WTC11 (cell line): ENCODE measurements around the gene PSMG2. TPM values are rescaled to one million over a fixed set of nuclear protein-coding genes. Genes with fewer than 3 reads are reported as not detected.

Source experiments
- ATAC-seq: fragments of 200-7000 bp; cut with Tn5 transposase; 2 replicates; pipeline ENCODE4 v1.10.0; 2021; ENCODE audit warnings: mild to moderate bottlenecking, moderate library complexity
- CTCF ChIA-PET: fragments of 300-600 bp; sonication (Branson Sonifier 250); formaldehyde crosslinking; loops from one replicate; lab custom pipeline; 2021; ENCODE audit warnings: antibody characterized with exemption; lab: Charles Lee
- POLR2A ChIA-PET: fragments of 350-600 bp; sonication (Branson Sonifier 250); formaldehyde crosslinking; loops from one replicate; lab custom pipeline; 2021; ENCODE audit warnings: antibody characterized with exemption; lab: Charles Lee
- DNase-seq: peaks from one replicate; pipeline ENCODE4 v3.0.0; 2021; ENCODE audit warnings: low spot score
- H3K27ac Mint-ChIP-seq: 2 replicates; pipeline ENCODE4 v1.8.0; 2021; ENCODE audit warnings: mixed read lengths
- H3K27me3 Mint-ChIP-seq: 2 replicates; pipeline ENCODE4 v1.8.0; 2021; ENCODE audit warnings: low read depth, mild to moderate bottlenecking, moderate library complexity, mixed read lengths
- H3K36me3 Mint-ChIP-seq: 2 replicates; pipeline ENCODE4 v1.8.0; 2021; ENCODE audit warnings: mixed read lengths
- H3K4me1 Mint-ChIP-seq: 2 replicates; pipeline ENCODE4 v1.8.0; 2022; ENCODE audit warnings: mixed read lengths
- H3K4me3 Mint-ChIP-seq: 2 replicates; pipeline ENCODE4 v1.8.0; 2021; ENCODE audit warnings: mild to moderate bottlenecking, moderate library complexity, mixed read lengths
- H3K9me3 Mint-ChIP-seq: 2 replicates; pipeline ENCODE4 v1.8.0; 2021; ENCODE audit warnings: mixed read lengths
- AR ChIP-seq: fragments of 250-450 bp; sonication (Bioruptor Pico); IDR thresholded peaks from 2 replicates; pipeline ENCODE4 v1.9.0; 2021; ENCODE audit warnings: mild to moderate bottlenecking
- ATF2 ChIP-seq: sonication (generic); formaldehyde crosslinking; IDR thresholded peaks from 2 replicates; pipeline ENCODE4 v1.8.1; 2022; ENCODE audit warnings: low read depth, missing genetic modification reagents, borderline replicate concordance
- E2F4 ChIP-seq: sonication (generic); formaldehyde crosslinking; IDR thresholded peaks from 2 replicates; pipeline ENCODE4 v1.8.1; 2022; ENCODE audit warnings: low read depth, mild to moderate bottlenecking, moderate library complexity, missing genetic modification reagents, borderline replicate concordance
- E2F5 ChIP-seq: sonication (generic); formaldehyde crosslinking; IDR thresholded peaks from 2 replicates; pipeline ENCODE4 v1.8.1; 2022; ENCODE audit warnings: mild to moderate bottlenecking, moderate library complexity, missing genetic modification reagents
- ESRRA ChIP-seq: sonication (generic); formaldehyde crosslinking; IDR thresholded peaks from 2 replicates; pipeline ENCODE4 v1.8.1; 2022; ENCODE audit warnings: mild to moderate bottlenecking, missing genetic modification reagents, borderline replicate concordance
- FOXK1 ChIP-seq: sonication (generic); formaldehyde crosslinking; IDR thresholded peaks from 2 replicates; pipeline ENCODE4 v1.8.0; 2022; ENCODE audit warnings: mild to moderate bottlenecking, moderate library complexity, missing genetic modification reagents
- GABPB1 ChIP-seq: sonication (generic); formaldehyde crosslinking; IDR thresholded peaks from 2 replicates; pipeline ENCODE4 v1.8.1; 2023; ENCODE audit warnings: mild to moderate bottlenecking, missing genetic modification reagents
- HMGA2 ChIP-seq: fragments of 250-450 bp; sonication (Bioruptor Pico); IDR thresholded peaks from 2 replicates; pipeline ENCODE4 v1.4.0; 2021; ENCODE audit warnings: mild to moderate bottlenecking, moderate library complexity
- IRF1 ChIP-seq: sonication (generic); formaldehyde crosslinking; IDR thresholded peaks from 2 replicates; pipeline ENCODE4 v1.8.0; 2023; ENCODE audit warnings: missing genetic modification reagents
- KAT7 ChIP-seq: sonication (generic); formaldehyde crosslinking; IDR thresholded peaks from 2 replicates; pipeline ENCODE4 v1.8.1; 2023; ENCODE audit warnings: missing genetic modification reagents, mild to moderate bottlenecking, borderline replicate concordance
- MLX ChIP-seq: sonication (generic); formaldehyde crosslinking; IDR thresholded peaks from 2 replicates; pipeline ENCODE4 v1.8.1; 2023; ENCODE audit warnings: mild to moderate bottlenecking, missing genetic modification reagents, moderate library complexity
- MXD4 ChIP-seq: fragments of 250-450 bp; sonication (Bioruptor Pico); IDR thresholded peaks from 2 replicates; pipeline ENCODE4 v1.8.0; 2021; ENCODE audit warnings: mild to moderate bottlenecking, moderate library complexity, borderline replicate concordance
- PRRX2 ChIP-seq: fragments of 250-450 bp; sonication (Bioruptor Pico); IDR thresholded peaks from 2 replicates; pipeline ENCODE4 v1.8.0; 2021; ENCODE audit warnings: mild to moderate bottlenecking
- SMAD3 ChIP-seq: sonication (generic); formaldehyde crosslinking; IDR thresholded peaks from 2 replicates; pipeline ENCODE4 v1.8.0; 2022; ENCODE audit warnings: missing genetic modification reagents, mild to moderate bottlenecking, borderline replicate concordance
- SP1 ChIP-seq: sonication (generic); formaldehyde crosslinking; conservative IDR thresholded peaks from 2 replicates; pipeline ENCODE4 v1.8.1; 2022; ENCODE audit warnings: missing genetic modification reagents
- TCF7 ChIP-seq: sonication (generic); formaldehyde crosslinking; IDR thresholded peaks from 2 replicates; pipeline ENCODE4 v1.8.0; 2022; ENCODE audit warnings: mild to moderate bottlenecking, low read depth, missing genetic modification reagents, moderate library complexity
- ZBTB43 ChIP-seq: sonication (generic); formaldehyde crosslinking; IDR thresholded peaks from 2 replicates; pipeline ENCODE4 v1.8.1; 2023; ENCODE audit warnings: mild to moderate bottlenecking, missing genetic modification reagents
- ZMAT4 ChIP-seq: fragments of 250-450 bp; sonication (Bioruptor Pico); IDR thresholded peaks from 2 replicates; pipeline ENCODE4 v1.9.0; 2021; ENCODE audit warnings: mild to moderate bottlenecking
- ZNF121 ChIP-seq: sonication (generic); formaldehyde crosslinking; IDR thresholded peaks from 2 replicates; pipeline ENCODE4 v1.8.0; 2023; ENCODE audit warnings: missing genetic modification reagents
- ZNF317 ChIP-seq: sonication (generic); formaldehyde crosslinking; IDR thresholded peaks from 2 replicates; pipeline ENCODE4 v1.8.1; 2023; ENCODE audit warnings: low read depth, mild to moderate bottlenecking, moderate library complexity, missing genetic modification reagents, borderline replicate concordance
- ZNF425 ChIP-seq: fragments of 250-450 bp; sonication (Bioruptor Pico); conservative IDR thresholded peaks from 2 replicates; pipeline ENCODE4 v1.9.0; 2021; ENCODE audit warnings: mild to moderate bottlenecking
- total RNA-seq: library from RNA; stranded (reverse); gene quantifications from 3 replicates; pipeline ENCODE4 v1.2.3, GENCODE V29; 2021

PSMG2 gene
- total RNA-seq, 1 experiment from 2014 or later: 78.9 TPM

GRCh38 chr18:12737243-12737902 is 34.5 kb downstream of the PSMG2 start:
- no peaks in the 10 kb centered on the region for H3K4me1 Mint-ChIP-seq
- ChIA-PET CTCF (interaction anchor here (0.7 to 2.2 kb wide), 4 partner anchors 11 to 197 kb away, joined by 3 to 8 read pairs (median 6); no protein-coding TSS in a partner anchor), POLR2A (interaction anchor here (0.8 kb wide), 1 partner anchor 35 kb away, joined by 3 read pairs; the partner anchor contains the start of genes CEP76 and PSMG2)
- H3K4me3 Mint-ChIP-seq: no peak overlapping the region
- TF ChIP-seq ZNF425 (CRISPR knock-in tag) (no peak), KAT7 (CRISPR knock-in tag) (no peak), ZMAT4 (CRISPR knock-in tag) (no peak), IRF1 (no peak), MXD4 (CRISPR knock-in tag) (no peak), ZNF317 (no peak), E2F4 (no peak), HMGA2 (no peak), AR (no peak), ZNF121 (CRISPR knock-in tag) (no peak)
- no peak overlapping the region for H3K27ac Mint-ChIP-seq
- H3K9me3 Mint-ChIP-seq: peaks cover 3% of the 10 kb centered on the region; the same call in 1 of the 2 replicates
- ATAC-seq: no peak
- no peaks in the 10 kb centered on the region for H3K27me3 Mint-ChIP-seq
- DNase-seq: no peak
- H3K36me3 Mint-ChIP-seq: no peaks in the 10 kb centered on the region

DNA sequence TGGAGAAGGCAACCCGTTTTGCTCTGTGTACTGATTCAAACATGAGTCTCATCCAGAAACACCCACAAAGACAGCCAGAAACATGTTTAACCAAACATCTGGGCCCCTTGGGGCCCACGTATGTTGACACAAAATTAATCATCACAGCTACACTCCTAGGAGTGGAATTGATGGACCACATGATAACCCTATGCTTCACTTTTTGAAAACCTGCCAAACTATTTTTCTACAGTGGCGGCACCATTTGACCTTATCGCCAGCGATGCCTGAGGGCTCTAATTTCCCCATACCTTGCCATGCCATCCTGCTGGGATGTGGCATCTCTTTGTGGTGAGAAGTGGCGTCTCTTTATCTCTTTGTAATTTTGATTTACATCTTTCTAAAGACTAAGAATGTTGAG is 38.5 kb downstream of the PSMG2 start:
- Mint-ChIP-seq H3K4me1 (no peaks in the 10 kb centered on the region), H3K27me3 (no peaks in the 10 kb centered on the region), H3K9me3 (peaks cover 3% of the 10 kb centered on the region; the same call in 1 of the 2 replicates), H3K27ac (no peak overlapping the region), H3K4me3 (no peak overlapping the region), H3K36me3 (no peaks in the 10 kb centered on the region)
- ChIA-PET CTCF (interaction anchor here (0.9 kb wide), 1 partner anchor 10 kb away, joined by 3 read pairs; no protein-coding TSS in a partner anchor), POLR2A (no interaction called here)
- ATAC-seq (no peak), DNase-seq (no peak)
- TF ChIP-seq MLX (CRISPR knock-in tag) (no peak), ATF2 (CRISPR knock-in tag) (no peak), E2F5 (CRISPR knock-in tag) (no peak), SP1 (CRISPR knock-in tag) (no peak), PRRX2 (CRISPR knock-in tag) (no peak), ZBTB43 (CRISPR knock-in tag) (no peak), GABPB1 (CRISPR knock-in tag) (no peak), TCF7 (CRISPR knock-in tag) (no peak), SMAD3 (CRISPR knock-in tag) (no peak), FOXK1 (CRISPR knock-in tag) (no peak), ESRRA (CRISPR knock-in tag) (no peak)
